K562 (cell line): ENCODE measurements around the gene SELENOW. TPM values are rescaled to one million over a fixed set of nuclear protein-coding genes. Genes with fewer than 3 reads are reported as not detected.

ENCODE experiments used
- ARID1B ChIP-seq: fragments of 450-650 bp; IDR thresholded peaks from 2 replicates; pipeline ENCODE4 v1.6.1; 2016; ENCODE audit warnings: antibody characterized with exemption, mild to moderate bottlenecking, inconsistent platforms
- BRD4 ChIP-seq: fragments of 200-600 bp; sonication (generic); IDR thresholded peaks from 2 replicates; pipeline ENCODE4 v1.6.1; 2017; ENCODE audit warnings: inconsistent platforms
- DIDO1 ChIP-seq: fragments of 450-650 bp; IDR thresholded peaks from 2 replicates; pipeline ENCODE4 v1.6.1; 2016; ENCODE audit warnings: low read depth, missing biosample characterization, missing genetic modification characterization
- JUND ChIP-seq, 2 experiments: IDR thresholded peaks; 2 replicates in 1 of 2; 3 replicates in 1 of 2; pipeline ENCODE4 v1.6.1; 2011; ENCODE audit warnings: borderline replicate concordance in 2 of 2, low read depth in 2 of 2, low read length in 2 of 2, improper control_type of control experiment in 1 of 2, missing biosample characterization in 1 of 2, missing genetic modification characterization in 1 of 2, missing genetic modification reagents in 1 of 2
- KDM1A ChIP-seq, 2 experiments: fragments of 450-650 bp; IDR thresholded peaks; 2 replicates each; pipeline ENCODE4 v1.6.1; 2016; ENCODE audit warnings: mild to moderate bottlenecking in 2 of 2
- LCOR ChIP-seq: sonication (generic); formaldehyde crosslinking; IDR thresholded peaks from 2 replicates; pipeline ENCODE4 v1.8.0; 2022; ENCODE audit warnings: mild to moderate bottlenecking, missing genetic modification reagents
- POLR2H ChIP-seq: IDR thresholded peaks from 2 replicates; pipeline ENCODE4 v1.6.1; 2016; ENCODE audit warnings: missing genetic modification characterization, low read depth, mild to moderate bottlenecking, control low read depth, missing compliant biosample characterization, moderate library complexity
- PTRF ChIP-seq: fragments of 450-650 bp; IDR thresholded peaks from 2 replicates; pipeline ENCODE4 v1.6.1; 2016; ENCODE audit warnings: mild to moderate bottlenecking, missing genetic modification characterization, missing compliant biosample characterization
- RBM14 ChIP-seq: fragments of 200-400 bp; formaldehyde crosslinking; IDR thresholded peaks from 2 replicates; pipeline ENCODE4 v1.6.1; 2018; ENCODE audit warnings: low read depth, mild to moderate bottlenecking, low read length, moderate library complexity, borderline replicate concordance; ENCODE audit not compliant: insufficient read depth
- RNF2 ChIP-seq: sonication (generic); IDR thresholded peaks from 2 replicates; pipeline ENCODE4 v1.6.1; 2016
- SMARCC2 ChIP-seq: fragments of 450-650 bp; IDR thresholded peaks from 2 replicates; pipeline ENCODE4 v1.6.1; 2017; ENCODE audit warnings: antibody characterized with exemption, moderate library complexity, mild to moderate bottlenecking, low read depth
- SNRNP70 ChIP-seq: fragments of 200-400 bp; formaldehyde crosslinking; optimal IDR thresholded peaks from 2 replicates; pipeline ENCODE3; 2017; ENCODE audit warnings: low read depth, low read length
- TBP ChIP-seq: optimal IDR thresholded peaks from 2 replicates; pipeline ENCODE3; 2011; ENCODE audit warnings: low read depth, low read length, improper control_type of control experiment
- ZBTB2 ChIP-seq: fragments of 450-650 bp; IDR thresholded peaks from 2 replicates; pipeline ENCODE4 v1.6.1; 2016; ENCODE audit warnings: antibody characterized with exemption
- ZBTB34 ChIP-seq: fragments of 250-450 bp; sonication (Bioruptor Pico); IDR thresholded peaks from 2 replicates; pipeline ENCODE4 v1.8.0; 2021; ENCODE audit warnings: mild to moderate bottlenecking, moderate library complexity
- ZNF121 ChIP-seq: sonication (generic); formaldehyde crosslinking; conservative IDR thresholded peaks from 2 replicates; pipeline ENCODE4 v1.8.0; 2022; ENCODE audit warnings: missing genetic modification reagents
- ZNF23 ChIP-seq: fragments of 250-450 bp; sonication (Bioruptor Pico); IDR thresholded peaks from 2 replicates; pipeline ENCODE4 v1.4.0; 2020; ENCODE audit warnings: mild to moderate bottlenecking
- polyA plus RNA-seq, 8 experiments: library from polyadenylated mRNA; depleted of rRNA in 4 of 8; stranded (reverse) in 5 of 8; unstranded in 3 of 8; fragments of >200 nt; fragmentation: Nextera tagmentation in 2 of 8; fragmentation: Illumina TruSeq in 1 of 8; extraction: Ambion mirVana in 2 of 8; extraction: Trizol in 1 of 8; gene quantifications; 2 replicates each; pipeline versions ENCODE4 v1.2.1 to v1.2.3, GENCODE V29; 2011 to 2014; ENCODE audit warnings: inconsistent platforms in 1 of 8, missing spikeins in 1 of 8
- total RNA-seq, 7 experiments: library from RNA; depleted of rRNA in 6 of 7; stranded (reverse); fragments of >200 nt in 6 of 7; fragmentation: Illumina TruSeq in 2 of 7; extraction: Trizol in 2 of 7; gene quantifications; 2 replicates each; pipeline versions ENCODE4 v1.2.1 to v1.2.3, GENCODE V29; 2011 to 2021; ENCODE audit warnings: low replicate concordance in 1 of 7
- TF ChIP-seq, protein P1 (sequence below): fragments of 200-800 bp; sonication (Bioruptor generic); IDR thresholded peaks from 2 replicates; pipeline ENCODE4 v1.6.1; 2016; ENCODE audit warnings: missing genetic modification characterization, missing compliant biosample characterization

Gene SELENOW
- total and polyA plus RNA-seq, 9 of the 15 experiments (the other 6 are each of a cell fraction or from before 2014, with no cell fraction given), result 91.9 to 279 (median 156) TPM

GRCh38 chr19:47729799-47730520, 48.5 kb upstream of the SELENOW start (continued):
- TF ChIP-seq, protein P1, sequence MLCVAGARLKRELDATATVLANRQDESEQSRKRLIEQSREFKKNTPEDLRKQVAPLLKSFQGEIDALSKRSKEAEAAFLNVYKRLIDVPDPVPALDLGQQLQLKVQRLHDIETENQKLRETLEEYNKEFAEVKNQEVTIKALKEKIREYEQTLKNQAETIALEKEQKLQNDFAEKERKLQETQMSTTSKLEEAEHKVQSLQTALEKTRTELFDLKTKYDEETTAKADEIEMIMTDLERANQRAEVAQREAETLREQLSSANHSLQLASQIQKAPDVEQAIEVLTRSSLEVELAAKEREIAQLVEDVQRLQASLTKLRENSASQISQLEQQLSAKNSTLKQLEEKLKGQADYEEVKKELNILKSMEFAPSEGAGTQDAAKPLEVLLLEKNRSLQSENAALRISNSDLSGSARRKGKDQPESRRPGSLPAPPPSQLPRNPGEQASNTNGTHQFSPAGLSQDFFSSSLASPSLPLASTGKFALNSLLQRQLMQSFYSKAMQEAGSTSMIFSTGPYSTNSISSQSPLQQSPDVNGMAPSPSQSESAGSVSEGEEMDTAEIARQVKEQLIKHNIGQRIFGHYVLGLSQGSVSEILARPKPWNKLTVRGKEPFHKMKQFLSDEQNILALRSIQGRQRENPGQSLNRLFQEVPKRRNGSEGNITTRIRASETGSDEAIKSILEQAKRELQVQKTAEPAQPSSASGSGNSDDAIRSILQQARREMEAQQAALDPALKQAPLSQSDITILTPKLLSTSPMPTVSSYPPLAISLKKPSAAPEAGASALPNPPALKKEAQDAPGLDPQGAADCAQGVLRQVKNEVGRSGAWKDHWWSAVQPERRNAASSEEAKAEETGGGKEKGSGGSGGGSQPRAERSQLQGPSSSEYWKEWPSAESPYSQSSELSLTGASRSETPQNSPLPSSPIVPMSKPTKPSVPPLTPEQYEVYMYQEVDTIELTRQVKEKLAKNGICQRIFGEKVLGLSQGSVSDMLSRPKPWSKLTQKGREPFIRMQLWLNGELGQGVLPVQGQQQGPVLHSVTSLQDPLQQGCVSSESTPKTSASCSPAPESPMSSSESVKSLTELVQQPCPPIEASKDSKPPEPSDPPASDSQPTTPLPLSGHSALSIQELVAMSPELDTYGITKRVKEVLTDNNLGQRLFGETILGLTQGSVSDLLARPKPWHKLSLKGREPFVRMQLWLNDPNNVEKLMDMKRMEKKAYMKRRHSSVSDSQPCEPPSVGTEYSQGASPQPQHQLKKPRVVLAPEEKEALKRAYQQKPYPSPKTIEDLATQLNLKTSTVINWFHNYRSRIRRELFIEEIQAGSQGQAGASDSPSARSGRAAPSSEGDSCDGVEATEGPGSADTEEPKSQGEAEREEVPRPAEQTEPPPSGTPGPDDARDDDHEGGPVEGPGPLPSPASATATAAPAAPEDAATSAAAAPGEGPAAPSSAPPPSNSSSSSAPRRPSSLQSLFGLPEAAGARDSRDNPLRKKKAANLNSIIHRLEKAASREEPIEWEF (CRISPR knock-in tag), result no peak
- TF ChIP-seq ARID1B (peak; percentile 93), JUND (IDR thresholded peaks at IDR 0.05; ENCODE audit: borderline replicate concordance, low read depth, low read length) (no peak), JUND (tag; IDR thresholded peaks at IDR 0.05; ENCODE audit: borderline replicate concordance, low read depth, low read length) (0 out of 3 replicates have a peak, but pooled peaks have one; percentile 16), SNRNP70 (no peak), RNF2 (no peak), SMARCC2 (peak; percentile 71; the same call in 1 of the 2 replicates), LCOR (peak; percentile 84; the same call in 1 of the 2 replicates), RBM14 (no peak), PTRF (tag) (no peak), POLR2H (no peak), KDM1A (IDR thresholded peaks at IDR 0.05) (peak; percentile 69 to 89), TBP (peak; percentile 16), BRD4 (no peak), ZNF23 (CRISPR knock-in tag) (no peak), DIDO1 (tag) (no peak), ZBTB2 (peak; percentile 73; the same call in 1 of the 2 replicates), ZBTB34 (CRISPR knock-in tag) (no peak), ZNF121 (CRISPR knock-in tag) (no peak)
